ENCODE results near the gene FARSA.

The FARSA gene

DNA sequence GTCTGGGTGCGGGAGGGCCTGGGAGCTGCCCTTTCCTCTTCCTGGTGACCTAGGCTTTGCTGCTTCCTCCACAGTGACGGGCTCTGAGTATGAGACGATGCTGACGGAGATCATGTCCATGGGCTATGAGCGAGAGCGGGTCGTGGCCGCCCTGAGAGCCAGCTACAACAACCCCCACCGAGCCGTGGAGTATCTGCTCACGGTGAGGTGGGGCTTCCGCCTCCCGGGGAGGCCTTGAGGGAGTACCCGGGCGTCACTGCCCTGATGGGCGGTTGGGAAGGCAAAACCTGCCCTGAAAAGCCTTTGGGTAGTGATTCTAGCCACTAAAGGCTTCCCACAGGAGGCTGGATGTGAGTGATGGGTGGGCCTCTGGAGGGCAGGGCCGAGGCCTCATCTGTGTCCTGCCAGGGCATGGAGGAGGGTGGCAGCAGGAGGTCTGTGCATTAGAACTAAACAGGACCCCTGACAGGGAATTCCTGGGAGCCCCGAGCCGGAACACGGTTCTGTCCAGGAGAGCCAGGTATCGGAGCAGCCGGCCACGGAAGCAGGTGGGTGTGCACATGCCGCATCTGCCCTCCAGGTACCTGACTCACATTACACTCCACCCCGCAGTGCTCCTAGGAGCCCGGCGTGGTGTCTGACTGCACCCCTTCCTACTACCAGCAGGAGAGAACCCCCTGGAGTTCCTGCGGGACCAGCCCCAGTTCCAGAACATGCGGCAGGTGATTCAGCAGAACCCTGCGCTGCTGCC, 15.3 kb upstream of the FARSA start:
- DNase-seq (ENCODE audit: insufficient read length, low spot score) (no peak), FAIRE-seq (no peak)
- no peak for TF ChIP-seq POLR2A (IDR thresholded peaks at IDR 0.05; ENCODE audit: low read depth, low read length)

DNA sequence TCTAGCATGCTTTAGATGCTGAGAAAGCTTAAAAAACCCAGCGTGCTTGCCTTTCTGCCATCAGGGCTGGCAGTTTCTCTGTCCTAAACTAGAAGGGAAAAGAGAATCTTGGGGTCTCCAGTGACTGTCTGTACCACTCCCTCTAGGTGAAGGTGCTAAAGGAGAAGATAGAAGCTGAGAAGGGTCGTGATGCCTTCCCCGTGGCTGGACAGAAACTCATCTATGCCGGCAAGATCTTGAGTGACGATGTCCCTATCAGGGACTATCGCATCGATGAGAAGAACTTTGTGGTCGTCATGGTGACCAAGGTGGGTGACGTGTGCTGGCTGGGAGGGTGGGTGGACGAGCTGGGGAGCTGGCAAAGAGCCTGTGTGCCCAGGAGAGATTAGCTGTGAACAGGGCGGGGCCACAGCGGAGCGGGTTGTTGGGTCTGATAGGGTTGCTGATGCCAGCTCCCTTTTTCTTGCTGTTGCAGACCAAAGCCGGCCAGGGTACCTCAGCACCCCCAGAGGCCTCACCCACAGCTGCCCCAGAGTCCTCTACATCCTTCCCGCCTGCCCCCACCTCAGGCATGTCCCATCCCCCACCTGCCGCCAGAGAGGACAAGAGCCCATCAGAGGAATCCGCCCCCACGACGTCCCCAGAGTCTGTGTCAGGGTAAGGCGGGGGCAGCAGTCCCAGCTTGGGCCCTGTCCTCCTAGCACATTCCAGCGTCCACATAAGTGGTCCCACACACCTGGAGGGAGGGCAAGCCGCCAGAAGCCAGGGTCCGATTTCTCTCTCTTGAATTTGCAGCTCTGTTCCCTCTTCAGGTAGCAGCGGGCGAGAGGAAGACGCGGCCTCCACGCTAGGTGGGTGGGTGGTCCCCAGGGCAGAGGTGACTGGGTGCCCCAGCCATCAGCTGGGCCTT, 14.4 kb upstream of the FARSA start:
- no peak for DNase-seq (ENCODE audit: insufficient read length, low spot score)
- FAIRE-seq = no peak
- no peak for TF ChIP-seq POLR2A (IDR thresholded peaks at IDR 0.05; ENCODE audit: low read depth, low read length)

DNA sequence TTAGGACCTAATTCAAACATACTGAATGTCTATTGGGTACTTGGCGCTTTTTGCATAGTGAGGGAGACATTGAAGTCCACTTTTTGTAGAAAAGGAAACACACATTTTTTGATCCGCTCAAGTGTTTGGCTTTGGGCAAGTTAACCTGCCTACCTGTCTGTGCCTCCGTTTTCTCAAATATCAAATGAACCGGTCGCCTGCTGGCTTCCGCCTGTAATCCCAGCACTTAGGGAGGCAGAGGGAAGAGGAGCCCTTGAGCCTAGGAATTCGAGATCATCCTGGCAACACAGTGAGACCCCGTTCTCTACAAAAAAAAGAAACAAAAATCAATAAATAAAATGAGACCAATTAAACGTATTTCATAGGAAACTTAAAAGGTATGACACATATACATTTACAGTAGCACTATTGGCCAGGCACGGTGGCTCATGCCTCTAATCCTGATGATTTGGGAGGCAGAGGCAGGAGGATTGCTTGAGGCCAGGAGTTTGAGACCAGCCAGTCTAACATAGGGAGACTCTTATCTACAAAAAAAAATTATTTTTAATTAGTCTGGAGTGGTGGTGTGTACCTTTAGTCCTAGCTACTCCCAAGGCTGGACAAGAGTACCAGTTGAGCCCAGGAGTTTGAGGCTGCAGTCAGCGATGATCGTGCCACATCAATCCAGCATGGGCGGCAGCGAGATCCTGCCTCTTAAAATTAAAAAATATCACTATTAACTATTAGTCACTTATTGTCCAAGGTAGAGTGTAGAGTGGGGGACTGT, 13.4 kb upstream of the FARSA start:
- TF ChIP-seq POLR2A (IDR thresholded peaks at IDR 0.05; ENCODE audit: low read depth, low read length) = no peak
- no peak for DNase-seq (ENCODE audit: insufficient read length, low spot score)
- FAIRE-seq = no peak

DNA sequence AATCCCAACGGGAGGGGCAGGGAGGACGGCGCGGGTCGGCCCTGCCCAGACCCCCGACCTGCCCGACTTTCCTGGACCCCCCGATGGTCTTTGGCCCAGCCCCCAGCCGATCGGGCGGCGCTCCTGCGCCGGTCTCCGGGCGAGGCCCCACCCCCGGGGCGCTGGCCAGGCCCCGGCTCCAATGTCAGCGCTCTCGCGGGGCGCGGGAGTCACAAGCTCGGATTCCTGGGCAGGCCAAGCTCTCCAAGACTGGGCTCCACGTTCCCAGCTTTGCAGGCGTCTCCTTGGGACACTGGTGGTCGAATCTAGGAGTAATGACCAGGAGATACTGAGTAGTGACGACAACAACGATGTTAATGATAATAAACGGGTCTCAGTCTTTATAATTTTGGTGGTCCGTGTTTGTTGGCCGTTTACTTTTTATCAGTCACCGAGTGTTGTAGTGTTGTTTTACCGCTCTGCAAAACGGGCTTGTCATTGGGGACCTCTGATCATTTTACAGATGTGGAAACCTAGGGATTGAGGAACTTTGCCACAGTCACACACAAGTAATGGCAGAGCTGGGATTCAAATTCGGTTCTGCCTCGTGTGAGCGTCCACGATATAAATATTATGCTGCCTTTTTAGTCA, 12.7 kb upstream of the FARSA start:
- TF ChIP-seq POLR2A (IDR thresholded peaks at IDR 0.05; ENCODE audit: low read depth, low read length) = peak; percentile 41; the same call in 1 of the 2 replicates
- FAIRE-seq = no peak
- no peak for DNase-seq (ENCODE audit: insufficient read length, low spot score)

DNA sequence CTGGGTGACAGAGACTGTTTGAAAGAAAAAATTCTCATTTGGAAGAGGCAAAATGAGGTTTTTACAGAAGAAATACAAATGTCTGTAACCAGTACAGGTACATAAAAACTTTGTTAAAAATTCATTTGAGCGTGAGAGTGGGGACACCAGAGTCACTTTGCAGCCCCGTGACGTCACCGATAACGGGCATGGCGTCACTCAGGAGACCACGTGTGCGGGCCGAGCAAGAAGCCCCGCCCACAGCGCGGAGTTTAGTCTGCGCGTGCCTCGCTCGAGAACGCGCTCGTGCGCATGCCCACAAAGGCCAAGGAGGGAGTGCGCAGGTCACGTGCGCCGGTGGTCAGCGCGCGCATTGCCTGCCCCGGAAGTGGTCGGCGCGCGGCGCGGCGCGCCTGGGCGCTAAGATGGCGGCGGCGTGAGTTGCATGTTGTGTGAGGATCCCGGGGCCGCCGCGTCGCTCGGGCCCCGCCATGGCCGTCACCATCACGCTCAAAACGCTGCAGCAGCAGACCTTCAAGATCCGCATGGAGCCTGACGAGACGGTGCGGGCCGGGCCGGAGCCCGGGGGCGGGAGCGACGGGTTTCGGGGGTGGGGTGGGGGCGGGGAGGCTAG, 12.1 kb upstream of the FARSA start, which contains the start of gene RAD23A:
Gene RAD23A (plus strand): TSS at position 384 of the 613 bp plus-strand sequence. CDS start 87 bp downstream, at position 471.
- TF ChIP-seq POLR2A (IDR thresholded peaks at IDR 0.05; ENCODE audit: low read depth, low read length) = peak; percentile 88
- DNase-seq (ENCODE audit: insufficient read length, low spot score) (peak; percentile 81), FAIRE-seq (peak; percentile 27)

DNA sequence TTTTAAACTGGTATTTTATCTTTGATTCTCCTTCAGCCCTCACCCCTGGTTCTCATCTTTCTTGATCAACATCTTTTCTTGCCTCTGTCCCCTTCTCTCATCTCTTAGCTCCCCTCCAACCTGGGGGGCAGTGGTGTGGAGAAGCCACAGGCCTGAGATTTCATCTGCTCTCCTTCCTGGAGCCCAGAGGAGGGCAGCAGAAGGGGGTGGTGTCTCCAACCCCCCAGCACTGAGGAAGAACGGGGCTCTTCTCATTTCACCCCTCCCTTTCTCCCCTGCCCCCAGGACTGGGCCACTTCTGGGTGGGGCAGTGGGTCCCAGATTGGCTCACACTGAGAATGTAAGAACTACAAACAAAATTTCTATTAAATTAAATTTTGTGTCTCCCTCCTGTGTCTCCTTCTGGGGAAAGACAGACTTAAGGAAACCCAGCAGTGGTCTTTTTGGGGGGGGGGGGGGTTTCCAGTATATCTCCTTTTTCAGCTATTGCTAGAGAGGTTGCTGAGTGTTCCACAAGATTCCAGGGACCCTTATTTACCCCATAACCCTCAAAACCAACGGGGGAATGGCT, 10.7 kb upstream of the FARSA start:
- no peak for FAIRE-seq
- DNase-seq (ENCODE audit: insufficient read length, low spot score) = no peak
- TF ChIP-seq POLR2A (IDR thresholded peaks at IDR 0.05; ENCODE audit: low read depth, low read length) = no peak

DNA sequence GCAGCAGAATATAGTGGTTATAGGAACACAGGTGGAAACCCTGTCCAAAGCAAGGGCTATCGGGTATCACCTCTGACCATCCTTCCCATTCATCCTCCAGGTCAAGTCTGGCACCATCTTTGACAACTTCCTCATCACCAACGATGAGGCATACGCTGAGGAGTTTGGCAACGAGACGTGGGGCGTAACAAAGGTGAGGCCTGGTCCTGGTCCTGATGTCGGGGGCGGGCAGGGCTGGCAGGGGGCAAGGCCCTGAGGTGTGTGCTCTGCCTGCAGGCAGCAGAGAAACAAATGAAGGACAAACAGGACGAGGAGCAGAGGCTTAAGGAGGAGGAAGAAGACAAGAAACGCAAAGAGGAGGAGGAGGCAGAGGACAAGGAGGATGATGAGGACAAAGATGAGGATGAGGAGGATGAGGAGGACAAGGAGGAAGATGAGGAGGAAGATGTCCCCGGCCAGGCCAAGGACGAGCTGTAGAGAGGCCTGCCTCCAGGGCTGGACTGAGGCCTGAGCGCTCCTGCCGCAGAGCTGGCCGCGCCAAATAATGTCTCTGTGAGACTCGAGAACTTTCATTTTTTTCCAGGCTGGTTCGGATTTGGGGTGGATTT, 10.0 kb upstream of the FARSA start:
- no peak for TF ChIP-seq POLR2A (IDR thresholded peaks at IDR 0.05; ENCODE audit: low read depth, low read length)
- DNase-seq (ENCODE audit: insufficient read length, low spot score) = no peak
- no peak for FAIRE-seq

DNA sequence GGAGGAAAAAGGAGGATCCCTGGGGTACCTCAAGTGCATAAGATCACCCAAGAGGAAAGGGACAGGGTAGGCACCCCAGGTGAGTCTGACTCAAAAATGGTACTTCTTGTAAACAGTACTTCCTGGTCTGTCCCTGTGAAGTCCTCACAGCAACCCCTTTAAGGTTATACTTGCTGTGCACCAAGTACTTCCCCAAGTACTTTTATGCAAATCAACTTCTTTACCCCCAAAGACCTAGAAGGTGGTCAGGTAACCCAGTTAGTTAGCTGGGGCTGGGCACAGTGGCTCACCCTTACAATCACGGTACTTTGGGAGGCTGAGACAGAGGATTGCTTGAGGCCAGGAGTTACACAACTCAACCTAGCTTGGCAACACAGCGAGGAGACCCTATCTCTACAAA, 7.4 kb upstream of the FARSA start:
- TF ChIP-seq POLR2A (IDR thresholded peaks at IDR 0.05; ENCODE audit: low read depth, low read length) = no peak
- DNase-seq (ENCODE audit: insufficient read length, low spot score) = no peak
- no peak for FAIRE-seq

DNA sequence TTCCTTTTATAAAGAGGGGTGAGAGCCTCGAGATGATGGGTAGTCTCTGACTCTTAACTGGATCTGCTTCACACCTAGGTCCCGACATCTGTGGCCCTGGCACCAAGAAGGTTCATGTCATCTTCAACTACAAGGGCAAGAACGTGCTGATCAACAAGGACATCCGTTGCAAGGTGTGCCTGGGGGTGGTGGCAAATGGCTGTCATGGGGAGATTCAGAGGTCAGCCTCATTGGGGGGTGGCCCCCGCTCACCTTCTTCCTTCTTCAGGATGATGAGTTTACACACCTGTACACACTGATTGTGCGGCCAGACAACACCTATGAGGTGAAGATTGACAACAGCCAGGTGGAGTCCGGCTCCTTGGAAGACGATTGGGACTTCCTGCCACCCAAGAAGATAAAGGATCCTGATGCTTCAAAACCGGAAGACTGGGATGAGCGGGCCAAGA, 6.5 kb upstream of the FARSA start:
- DNase-seq (ENCODE audit: insufficient read length, low spot score) = no peak
- no peak for TF ChIP-seq POLR2A (IDR thresholded peaks at IDR 0.05; ENCODE audit: low read depth, low read length)
- no peak for FAIRE-seq

DNA sequence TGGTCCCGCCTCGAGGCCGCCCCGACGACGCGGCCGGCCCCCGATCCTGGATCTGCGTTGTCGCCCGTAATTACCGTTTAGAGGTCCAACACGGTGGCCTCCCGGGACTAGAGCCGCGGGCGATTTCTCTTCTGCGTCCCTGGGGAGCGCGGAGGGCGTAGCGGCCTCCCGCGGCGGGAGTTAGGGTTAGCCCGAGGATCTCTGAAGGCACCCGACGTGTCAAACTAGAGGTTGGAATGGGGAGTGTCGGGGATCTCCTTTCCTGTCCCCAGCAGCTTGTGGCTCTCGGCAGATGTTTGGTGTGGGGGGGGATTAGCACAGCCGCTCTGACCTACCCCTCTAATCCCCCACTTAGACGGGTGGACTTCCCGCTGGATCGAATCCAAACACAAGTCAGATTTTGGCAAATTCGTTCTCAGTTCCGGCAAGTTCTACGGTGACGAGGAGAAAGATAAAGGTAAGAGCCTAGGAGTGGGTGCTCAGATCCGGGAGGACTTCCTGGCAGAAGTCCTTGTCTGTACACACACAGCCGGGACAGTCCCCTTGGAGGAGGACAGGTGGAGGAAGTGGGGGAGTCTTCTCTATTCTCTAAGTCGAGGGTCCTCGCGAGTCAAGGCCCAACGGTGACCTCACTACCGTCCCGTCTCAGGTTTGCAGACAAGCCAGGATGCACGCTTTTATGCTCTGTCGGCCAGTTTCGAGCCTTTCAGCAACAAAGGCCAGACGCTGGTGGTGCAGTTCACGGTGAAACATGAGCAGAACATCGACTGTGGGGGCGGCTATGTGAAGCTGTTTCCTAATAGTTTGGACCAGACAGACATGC, 5.5 kb upstream of the FARSA start:
- DNase-seq (ENCODE audit: insufficient read length, low spot score) = no peak
- FAIRE-seq = no peak
- TF ChIP-seq POLR2A (IDR thresholded peaks at IDR 0.05; ENCODE audit: low read depth, low read length) = no peak

DNA sequence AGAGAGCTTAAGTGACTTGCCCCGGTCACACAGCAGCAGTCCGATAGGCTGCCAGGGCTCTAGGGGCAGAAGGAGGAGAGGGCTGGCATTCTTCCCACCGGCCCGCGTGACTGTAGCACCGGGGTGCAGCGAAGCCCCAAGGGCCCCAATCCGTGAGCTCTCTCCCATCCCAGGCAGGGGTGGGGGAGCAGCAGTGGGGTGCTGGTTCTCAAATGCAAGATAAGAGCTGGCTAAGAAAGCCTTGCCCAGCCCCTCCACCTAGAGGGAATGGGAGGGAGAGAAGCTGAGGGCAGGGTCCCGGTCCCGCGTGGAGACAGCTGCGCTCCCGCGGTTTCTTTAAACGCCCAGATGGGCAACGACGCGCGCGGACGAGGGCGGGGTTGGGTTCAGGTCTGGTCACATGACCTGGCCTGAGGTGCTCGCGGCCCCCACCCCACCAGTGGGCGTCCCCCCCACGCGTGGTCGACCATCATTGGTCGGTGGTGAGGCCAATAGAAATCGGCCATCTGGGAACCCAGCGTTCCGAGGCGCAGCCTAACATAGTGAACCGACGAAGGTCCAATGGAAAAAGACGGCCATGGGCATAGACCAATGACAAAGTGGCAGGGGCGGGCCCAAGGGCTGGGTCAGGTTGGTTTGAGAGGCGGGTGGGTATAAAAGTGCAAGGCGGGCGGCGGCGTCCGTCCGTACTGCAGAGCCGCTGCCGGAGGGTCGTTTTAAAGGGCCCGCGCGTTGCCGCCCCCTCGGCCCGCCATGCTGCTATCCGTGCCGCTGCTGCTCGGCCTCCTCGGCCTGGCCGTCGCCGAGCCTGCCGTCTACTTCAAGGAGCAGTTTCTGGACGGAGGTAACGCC, 4.6 kb upstream of the FARSA start, which contains the start of gene CALR:
Gene CALR (plus strand): TSS at position 683 of the 852 bp plus-strand sequence. CDS start 71 bp downstream, at position 754.
- peak; percentile 94 for TF ChIP-seq POLR2A (IDR thresholded peaks at IDR 0.05; ENCODE audit: low read depth, low read length)
- peak; percentile 96 for DNase-seq (ENCODE audit: insufficient read length, low spot score)
- FAIRE-seq = peak; percentile 57

All from H54 (cell line).